ENCODE results near the gene LIM2.
A peak's percentile ranks its signal among the peaks of the same experiment; 100 is the strongest.

Gene LIM2

GRCh38 chr19:51372021-51372648, 15.6 kb downstream of the LIM2 start:
- Histone ChIP-seq H3K36me3 (ENCODE audit: control insufficient read depth in 1 of 2, insufficient read depth in 2 of 2, low read length in 2 of 2) (no peaks in the 10 kb centered on the region), H3K27me3 (ENCODE audit: low read depth, low read length) (no peaks in the 10 kb centered on the region), H3K4me3 (ENCODE audit: low read depth in 1 of 2, low read length in 2 of 2) (no peak overlapping the region), H3K4me1 (ENCODE audit: control insufficient read depth in 1 of 2, insufficient read depth in 2 of 2, low read length in 2 of 2) (peaks cover 0 to 8% of the 10 kb centered on the region in 2 donors), H3K9me3 (ENCODE audit: control insufficient read depth in 1 of 2, low read length in 2 of 2) (no peaks in the 10 kb centered on the region), H3K27ac (ENCODE audit: low read length) (no peak overlapping the region)

- Histone ChIP-seq H3K4me1 (ENCODE audit: control insufficient read depth in 1 of 2, insufficient read depth in 2 of 2, low read length in 2 of 2) (peaks cover 0 to 8% of the 10 kb centered on the region in 2 donors), H3K9me3 (ENCODE audit: control insufficient read depth in 1 of 2, low read length in 2 of 2) (no peaks in the 10 kb centered on the region), H3K36me3 (ENCODE audit: control insufficient read depth in 1 of 2, insufficient read depth in 2 of 2, low read length in 2 of 2) (no peaks in the 10 kb centered on the region), H3K27ac (ENCODE audit: low read length) (no peak overlapping the region), H3K27me3 (ENCODE audit: low read depth, low read length) (no peaks in the 10 kb centered on the region), H3K4me3 (ENCODE audit: low read depth in 1 of 2, low read length in 2 of 2) (no peak overlapping the region)
These were observed 16.5 kb downstream of the LIM2 start for GRCh38 chr19:51371186-51371690.

- Histone ChIP-seq H3K27me3 (ENCODE audit: low read depth, low read length) (no peaks in the 10 kb centered on the region), H3K36me3 (ENCODE audit: control insufficient read depth in 1 of 2, insufficient read depth in 2 of 2, low read length in 2 of 2) (no peaks in the 10 kb centered on the region), H3K9me3 (ENCODE audit: control insufficient read depth in 1 of 2, low read length in 2 of 2) (no peaks in the 10 kb centered on the region), H3K27ac (ENCODE audit: low read length) (no peak overlapping the region), H3K4me3 (ENCODE audit: low read depth in 1 of 2, low read length in 2 of 2) (no peak overlapping the region), H3K4me1 (ENCODE audit: control insufficient read depth in 1 of 2, insufficient read depth in 2 of 2, low read length in 2 of 2) (peaks cover 0 to 8% of the 10 kb centered on the region in 2 donors)
These were observed 17.5 kb downstream of the LIM2 start for GRCh38 chr19:51370230-51370629.

GRCh38 chr19:51368366-51369282, 19.1 kb downstream of the LIM2 start, which contains the start of gene CLDND2:
Gene CLDND2 (minus strand): TSS chr19:51369003. CDS start chr19:51368577, 426 bp downstream.
- Histone ChIP-seq H3K27ac (ENCODE audit: low read length) (peak within 1 kb of the TSS; percentile 31), H3K27me3 (ENCODE audit: low read depth, low read length) (no peaks in the 10 kb centered on the region), H3K4me1 (ENCODE audit: control insufficient read depth in 1 of 2, insufficient read depth in 2 of 2, low read length in 2 of 2) (peaks cover 0 to 20% of the 10 kb centered on the region in 2 donors), H3K36me3 (ENCODE audit: control insufficient read depth in 1 of 2, insufficient read depth in 2 of 2, low read length in 2 of 2) (no peaks in the 10 kb centered on the region), H3K9me3 (ENCODE audit: control insufficient read depth in 1 of 2, low read length in 2 of 2) (no peaks in the 10 kb centered on the region), H3K4me3 (ENCODE audit: low read depth in 1 of 2, low read length in 2 of 2) (peak within 1 kb of the TSS; percentile 52 to 89)

GRCh38 chr19:51367565-51368365, 20.0 kb downstream of the LIM2 start:
- Histone ChIP-seq H3K4me3 (ENCODE audit: low read depth in 1 of 2, low read length in 2 of 2) (peak overlapping the region; percentile 86 to 89), H3K36me3 (ENCODE audit: control insufficient read depth in 1 of 2, insufficient read depth in 2 of 2, low read length in 2 of 2) (no peaks in the 10 kb centered on the region), H3K27me3 (ENCODE audit: low read depth, low read length) (no peaks in the 10 kb centered on the region), H3K9me3 (ENCODE audit: control insufficient read depth in 1 of 2, low read length in 2 of 2) (no peaks in the 10 kb centered on the region), H3K27ac (ENCODE audit: low read length) (peak overlapping the region; percentile 96), H3K4me1 (ENCODE audit: control insufficient read depth in 1 of 2, insufficient read depth in 2 of 2, low read length in 2 of 2) (peaks cover 0 to 24% of the 10 kb centered on the region in 2 donors)

- peak overlapping the region; percentile 86 to 89 for H3K4me3 ChIP-seq (ENCODE audit: low read depth in 1 of 2, low read length in 2 of 2)
- no peaks in the 10 kb centered on the region for H3K36me3 ChIP-seq (ENCODE audit: control insufficient read depth in 1 of 2, insufficient read depth in 2 of 2, low read length in 2 of 2)
- H3K9me3 ChIP-seq (ENCODE audit: control insufficient read depth in 1 of 2, low read length in 2 of 2): no peaks in the 10 kb centered on the region
- H3K4me1 ChIP-seq (ENCODE audit: control insufficient read depth in 1 of 2, insufficient read depth in 2 of 2, low read length in 2 of 2): peaks cover 0 to 29% of the 10 kb centered on the region in 2 donors
- peak overlapping the region; percentile 96 for H3K27ac ChIP-seq (ENCODE audit: low read length)
- H3K27me3 ChIP-seq (ENCODE audit: low read depth, low read length): no peaks in the 10 kb centered on the region
These were observed 20.6 kb downstream of the LIM2 start for GRCh38 chr19:51367255-51367564.

- H3K27me3 ChIP-seq (ENCODE audit: low read depth, low read length): no peaks in the 10 kb centered on the region
- no peaks in the 10 kb centered on the region for H3K36me3 ChIP-seq (ENCODE audit: control insufficient read depth in 1 of 2, insufficient read depth in 2 of 2, low read length in 2 of 2)
- H3K4me3 ChIP-seq (ENCODE audit: low read depth in 1 of 2, low read length in 2 of 2): peak overlapping the region; percentile 86 to 89
- H3K9me3 ChIP-seq (ENCODE audit: control insufficient read depth in 1 of 2, low read length in 2 of 2): no peaks in the 10 kb centered on the region
- peak overlapping the region; percentile 96 for H3K27ac ChIP-seq (ENCODE audit: low read length)
- peaks cover 0 to 31% of the 10 kb centered on the region in 2 donors for H3K4me1 ChIP-seq (ENCODE audit: control insufficient read depth in 1 of 2, insufficient read depth in 2 of 2, low read length in 2 of 2)
These were observed 21.2 kb downstream of the LIM2 start for GRCh38 chr19:51366389-51367254.

- no peaks in the 10 kb centered on the region for H3K36me3 ChIP-seq (ENCODE audit: control insufficient read depth in 1 of 2, insufficient read depth in 2 of 2, low read length in 2 of 2)
- peaks cover 0 to 31% of the 10 kb centered on the region in 2 donors for H3K4me1 ChIP-seq (ENCODE audit: control insufficient read depth in 1 of 2, insufficient read depth in 2 of 2, low read length in 2 of 2)
These were observed 21.8 kb downstream of the LIM2 start, which contains the start of gene ETFB for GRCh38 chr19:51365965-51366388. Gene ETFB (minus strand): TSS chr19:51366388. CDS start chr19:51366326, 62 bp downstream.

GRCh38 chr19:51365211-51365964, 22.4 kb downstream of the LIM2 start:
- Histone ChIP-seq H3K27ac (ENCODE audit: low read length) (peak overlapping the region; percentile 96), H3K36me3 (ENCODE audit: control insufficient read depth in 1 of 2, insufficient read depth in 2 of 2, low read length in 2 of 2) (no peaks in the 10 kb centered on the region), H3K27me3 (ENCODE audit: low read depth, low read length) (no peaks in the 10 kb centered on the region), H3K4me3 (ENCODE audit: low read depth in 1 of 2, low read length in 2 of 2) (peak overlapping the region; percentile 89 to 99), H3K4me1 (ENCODE audit: control insufficient read depth in 1 of 2, insufficient read depth in 2 of 2, low read length in 2 of 2) (peaks cover 0 to 31% of the 10 kb centered on the region in 2 donors), H3K9me3 (ENCODE audit: control insufficient read depth in 1 of 2, low read length in 2 of 2) (no peaks in the 10 kb centered on the region)

More at GRCh38 chr19:51365965-51366388, 21.8 kb downstream of the LIM2 start, which contains the start of gene ETFB:
- Histone ChIP-seq H3K4me3 (ENCODE audit: low read depth in 1 of 2, low read length in 2 of 2) (peak within 1 kb of the TSS; percentile 89 to 99), H3K27ac (ENCODE audit: low read length) (peak within 1 kb of the TSS; percentile 96), H3K27me3 (ENCODE audit: low read depth, low read length) (no peaks in the 10 kb centered on the region), H3K9me3 (ENCODE audit: control insufficient read depth in 1 of 2, low read length in 2 of 2) (no peaks in the 10 kb centered on the region)
